DOHH2 (cell line): ENCODE results near the gene CYTIP.

ENCODE experiments used
- H3F3A ChIP-seq: fragments of 200-600 bp; sonication (generic), shearing (Covaris generic); 2 replicates; pipeline ENCODE4 v1.6.0; 2016; ENCODE audit warnings: antibody characterized with exemption, mild to moderate bottlenecking; ENCODE audit not compliant: control insufficient read depth, insufficient read depth
- H3K27ac ChIP-seq: fragments of 200-600 bp; sonication (generic); 2 replicates; pipeline ENCODE4 v1.5.1; 2014; ENCODE audit warnings: low read depth, mild to moderate bottlenecking, low read length, moderate library complexity
- H3K27me3 ChIP-seq: fragments of 200-600 bp; sonication (generic); 2 replicates; pipeline ENCODE4 v1.6.1; 2014; ENCODE audit warnings: mild to moderate bottlenecking, low read length, mixed read lengths; ENCODE audit not compliant: control insufficient read depth
- H3K36me3 ChIP-seq: fragments of 200-600 bp; sonication (generic); 2 replicates; pipeline ENCODE4 v1.6.1; 2014; ENCODE audit warnings: mild to moderate bottlenecking, low read length, moderate library complexity, mixed read lengths; ENCODE audit not compliant: control insufficient read depth
- H3K4me1 ChIP-seq: fragments of 200-600 bp; sonication (generic); 2 replicates; pipeline ENCODE4 v1.6.1; 2014; ENCODE audit warnings: mild to moderate bottlenecking, low read length, mixed read lengths; ENCODE audit not compliant: control insufficient read depth
- H3K4me2 ChIP-seq: fragments of 200-600 bp; sonication (generic); 2 replicates; pipeline ENCODE4 v1.6.0; 2014; ENCODE audit warnings: mild to moderate bottlenecking, low read length, moderate library complexity
- H3K4me3 ChIP-seq: fragments of 200-600 bp; sonication (generic); 2 replicates; pipeline ENCODE4 v1.5.1; 2014; ENCODE audit warnings: mild to moderate bottlenecking, low read length, mixed read lengths
- H3K79me2 ChIP-seq: fragments of 200-600 bp; sonication (generic); 2 replicates; pipeline ENCODE4 v1.6.1; 2014; ENCODE audit warnings: mild to moderate bottlenecking, low read length, mixed read lengths; ENCODE audit not compliant: control insufficient read depth
- H3K9me2 ChIP-seq: fragments of 200-600 bp; sonication (generic); replicated peaks from 2 replicates; pipeline ENCODE4 v1.6.1; 2014; ENCODE audit warnings: mild to moderate bottlenecking, low read length, mixed read lengths; ENCODE audit not compliant: control insufficient read depth
- H3K9me3 ChIP-seq: fragments of 200-600 bp; sonication (generic); 2 replicates; pipeline ENCODE4 v1.6.1; 2014; ENCODE audit warnings: antibody characterized with exemption, low read length, mixed read lengths; ENCODE audit not compliant: control insufficient read depth, insufficient read depth
- H4K20me1 ChIP-seq: fragments of 200-600 bp; sonication (generic); 2 replicates; pipeline ENCODE4 v1.6.0; 2014; ENCODE audit warnings: low read depth, mild to moderate bottlenecking, antibody characterized with exemption, low read length, moderate library complexity; ENCODE audit not compliant: control insufficient read depth, insufficient read depth
- EZH2phosphoT487 ChIP-seq: fragments of 200-600 bp; sonication (generic); IDR thresholded peaks from 2 replicates; pipeline ENCODE4 v1.6.1; 2017; ENCODE audit warnings: borderline replicate concordance, mild to moderate bottlenecking, antibody characterized with exemption, low read length, moderate library complexity, mixed read lengths
- TF ChIP-seq, protein P1 (sequence below): fragments of 200-600 bp; sonication (generic); IDR thresholded peaks from one replicate; pipeline ENCODE4 v1.5.1; 2014; ENCODE audit warnings: antibody characterized with exemption, mild to moderate bottlenecking, low read depth, low read length; ENCODE audit not compliant: poor library complexity, severe bottlenecking

CYTIP gene

DNA sequence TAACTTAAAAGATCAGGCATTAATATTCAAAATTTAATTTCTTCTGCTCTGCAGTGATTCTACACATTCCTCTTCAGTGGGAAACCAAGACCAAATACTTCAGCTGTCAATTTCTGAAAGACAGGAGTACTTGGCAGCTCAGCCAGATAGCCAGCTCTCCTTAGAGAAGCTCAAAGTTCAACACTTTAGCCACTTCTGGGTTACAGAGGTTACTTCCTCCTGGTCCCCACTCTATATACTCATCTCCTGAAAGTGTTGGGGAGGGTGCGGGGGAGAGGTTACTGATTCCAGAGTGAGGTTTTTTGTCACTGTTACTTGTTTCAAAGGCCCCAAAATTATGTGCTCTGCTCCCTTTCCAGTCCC lies 4.1 kb downstream of the CYTIP start:
- peak overlapping the region; percentile 100 for H3K4me2 ChIP-seq

DNA sequence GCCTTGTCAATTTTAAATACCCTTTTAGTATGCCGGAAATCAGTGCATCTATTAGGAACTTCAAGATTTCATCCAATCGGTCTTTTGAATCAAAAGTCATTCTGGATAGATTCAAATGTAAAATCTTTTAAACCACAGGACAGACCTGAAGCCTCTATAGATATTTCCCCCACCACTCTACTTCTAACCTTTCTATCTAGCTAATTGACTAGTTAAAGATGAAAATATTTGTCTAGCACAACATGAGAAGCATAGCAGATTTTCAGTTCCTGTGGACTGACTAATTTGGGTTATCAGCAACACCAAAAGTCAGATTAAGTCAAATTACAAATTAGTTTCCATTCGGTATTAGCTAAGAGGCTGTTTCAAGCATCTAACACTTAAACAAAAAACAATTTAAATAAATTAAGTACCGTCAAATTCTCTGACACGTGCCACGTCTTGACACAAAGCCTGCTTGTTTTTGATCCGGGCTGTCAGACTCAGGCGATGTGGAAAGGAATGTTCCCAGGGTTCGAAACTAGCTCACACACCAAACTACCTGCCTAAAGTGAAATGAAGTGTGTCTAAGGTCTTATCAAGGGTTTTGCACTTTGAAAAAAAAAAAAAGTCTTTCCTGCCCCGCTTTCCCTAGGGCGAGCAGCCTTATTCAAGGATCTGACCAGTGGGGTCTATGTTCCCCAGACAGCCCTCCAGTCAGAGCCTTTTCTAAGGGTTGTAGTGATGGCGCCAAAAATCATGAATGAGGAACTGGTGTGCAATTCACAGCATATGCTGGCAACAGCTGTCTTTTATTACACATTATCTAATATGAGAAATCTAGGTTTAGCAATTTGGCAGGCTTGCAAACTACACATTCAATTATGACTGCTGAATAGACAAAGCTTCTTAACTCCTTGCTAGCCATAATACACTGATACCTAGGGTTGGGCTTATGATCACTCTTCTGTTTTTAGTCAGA lies 4.7 kb downstream of the CYTIP start:
- Histone ChIP-seq H3F3A (peaks cover 25% of the 10 kb centered on the region), H3K4me1 (peaks cover 47% of the 10 kb centered on the region), H3K4me2 (peak overlapping the region; percentile 100), H3K4me3 (peak overlapping the region; percentile 85), H3K79me2 (peaks cover 100% of the 10 kb centered on the region), H3K36me3 (peaks cover 91% of the 10 kb centered on the region), H3K9me2 (no peaks in the 10 kb centered on the region), H4K20me1 (peaks cover 9% of the 10 kb centered on the region; the same call in 1 of the 2 replicates), H3K27me3 (no peaks in the 10 kb centered on the region), H3K9me3 (no peaks in the 10 kb centered on the region), H3K27ac (peak overlapping the region; percentile 91)
- TF ChIP-seq, protein P1, sequence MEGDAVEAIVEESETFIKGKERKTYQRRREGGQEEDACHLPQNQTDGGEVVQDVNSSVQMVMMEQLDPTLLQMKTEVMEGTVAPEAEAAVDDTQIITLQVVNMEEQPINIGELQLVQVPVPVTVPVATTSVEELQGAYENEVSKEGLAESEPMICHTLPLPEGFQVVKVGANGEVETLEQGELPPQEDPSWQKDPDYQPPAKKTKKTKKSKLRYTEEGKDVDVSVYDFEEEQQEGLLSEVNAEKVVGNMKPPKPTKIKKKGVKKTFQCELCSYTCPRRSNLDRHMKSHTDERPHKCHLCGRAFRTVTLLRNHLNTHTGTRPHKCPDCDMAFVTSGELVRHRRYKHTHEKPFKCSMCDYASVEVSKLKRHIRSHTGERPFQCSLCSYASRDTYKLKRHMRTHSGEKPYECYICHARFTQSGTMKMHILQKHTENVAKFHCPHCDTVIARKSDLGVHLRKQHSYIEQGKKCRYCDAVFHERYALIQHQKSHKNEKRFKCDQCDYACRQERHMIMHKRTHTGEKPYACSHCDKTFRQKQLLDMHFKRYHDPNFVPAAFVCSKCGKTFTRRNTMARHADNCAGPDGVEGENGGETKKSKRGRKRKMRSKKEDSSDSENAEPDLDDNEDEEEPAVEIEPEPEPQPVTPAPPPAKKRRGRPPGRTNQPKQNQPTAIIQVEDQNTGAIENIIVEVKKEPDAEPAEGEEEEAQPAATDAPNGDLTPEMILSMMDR, result no peak
- no peak for TF ChIP-seq EZH2phosphoT487

More for the DNA sequence above, 4.1 kb downstream of the CYTIP start:
- peak overlapping the region; percentile 85 for H3K4me3 ChIP-seq
- H3K27me3 ChIP-seq, result no peaks in the 10 kb centered on the region; the same call in 1 of the 2 replicates
- H4K20me1 ChIP-seq, result peaks cover 6% of the 10 kb centered on the region; the same call in 1 of the 2 replicates
- H3K79me2 ChIP-seq, result peaks cover 100% of the 10 kb centered on the region
- peaks cover 47% of the 10 kb centered on the region for H3K4me1 ChIP-seq
- peak overlapping the region; percentile 91 for H3K27ac ChIP-seq
- no peaks in the 10 kb centered on the region for H3K9me2 ChIP-seq
- no peaks in the 10 kb centered on the region for H3K9me3 ChIP-seq
- peaks cover 88% of the 10 kb centered on the region for H3K36me3 ChIP-seq
- H3F3A ChIP-seq, result peaks cover 29% of the 10 kb centered on the region
- TF ChIP-seq, protein P1, result no peak

DNA sequence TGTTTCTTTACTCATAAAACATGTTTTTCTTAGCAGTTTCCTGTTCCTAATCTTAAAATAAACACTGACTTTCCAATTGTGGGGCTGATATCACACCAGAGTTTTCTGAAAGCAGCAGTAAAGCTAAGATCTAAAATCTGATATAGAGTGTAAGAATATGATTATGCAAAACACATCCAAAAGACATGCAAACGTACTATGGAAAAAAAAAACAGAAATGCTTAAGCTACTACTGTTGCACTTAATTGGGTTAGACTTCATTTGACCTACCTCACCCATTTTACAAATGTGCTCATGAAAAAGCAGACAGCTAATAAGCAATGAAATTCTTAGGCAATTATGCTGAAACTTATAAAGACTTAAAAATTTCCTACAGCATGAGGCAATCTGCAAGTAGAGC lies 10.5 kb downstream of the CYTIP start:
- Histone ChIP-seq H3K79me2 (peaks cover 98% of the 10 kb centered on the region), H3K4me1 (peaks cover 69% of the 10 kb centered on the region), H3K4me2 (peak overlapping the region; percentile 100), H3K9me3 (no peaks in the 10 kb centered on the region), H3K36me3 (peaks cover 94% of the 10 kb centered on the region), H3F3A (peaks cover 9% of the 10 kb centered on the region), H3K9me2 (no peaks in the 10 kb centered on the region), H3K27ac (peak overlapping the region; percentile 91), H3K27me3 (no peaks in the 10 kb centered on the region), H4K20me1 (peaks cover 15% of the 10 kb centered on the region), H3K4me3 (peak overlapping the region; percentile 85)
- no peak for TF ChIP-seq EZH2phosphoT487
- TF ChIP-seq, protein P1, result no peak
